HFF-Myc (cell line): Measurements from ENCODE around the gene LDB2.

Experiments used
- DNase-seq: peaks from one replicate; pipeline ENCODE4 v3.0.0-alpha.2; 2011; ENCODE audit warnings: low read depth; ENCODE audit errors: extremely low read depth
- H3K4me3 ChIP-seq: replicated peaks from 2 replicates; pipeline ENCODE4 v1.5.1; 2011; ENCODE audit warnings: low read depth, mild to moderate bottlenecking, control low read depth, low read length
- CTCF ChIP-seq: IDR thresholded peaks from 2 replicates; pipeline ENCODE4 v1.5.1; 2012; ENCODE audit warnings: mild to moderate bottlenecking, low read depth, low read length, control low read depth; ENCODE audit errors: missing control alignments

Gene LDB2

GRCh38 chr4:16868674-16869073 is 29.8 kb downstream of the LDB2 start:
- H3K4me3 ChIP-seq = no peak overlapping the region
- DNase-seq = no peak
- TF ChIP-seq CTCF = no peak

- DNase-seq = no peak
- no peak overlapping the region for H3K4me3 ChIP-seq
- no peak for TF ChIP-seq CTCF
Observed at GRCh38 chr4:16867827-16868226, 30.6 kb downstream of the LDB2 start.

- TF ChIP-seq CTCF = no peak
- DNase-seq = no peak
- no peak overlapping the region for H3K4me3 ChIP-seq
Observed at GRCh38 chr4:16866974-16867373, 31.5 kb downstream of the LDB2 start.

GRCh38 chr4:16865897-16866283 is 32.6 kb downstream of the LDB2 start:
- no peak for TF ChIP-seq CTCF
- no peak overlapping the region for H3K4me3 ChIP-seq
- DNase-seq = no peak

GRCh38 chr4:16865209-16865896 is 33.1 kb downstream of the LDB2 start:
- no peak overlapping the region for H3K4me3 ChIP-seq
- no peak for DNase-seq
- no peak for TF ChIP-seq CTCF

- no peak for TF ChIP-seq CTCF
- no peak for DNase-seq
- no peak overlapping the region for H3K4me3 ChIP-seq
Observed at GRCh38 chr4:16864199-16864598, 34.2 kb downstream of the LDB2 start.

- no peak for TF ChIP-seq CTCF
- DNase-seq = no peak
- no peak overlapping the region for H3K4me3 ChIP-seq
Observed at GRCh38 chr4:16862697-16863096, 35.7 kb downstream of the LDB2 start.
